ENCODE data around the gene PKP3.

Gene PKP3

DNA sequence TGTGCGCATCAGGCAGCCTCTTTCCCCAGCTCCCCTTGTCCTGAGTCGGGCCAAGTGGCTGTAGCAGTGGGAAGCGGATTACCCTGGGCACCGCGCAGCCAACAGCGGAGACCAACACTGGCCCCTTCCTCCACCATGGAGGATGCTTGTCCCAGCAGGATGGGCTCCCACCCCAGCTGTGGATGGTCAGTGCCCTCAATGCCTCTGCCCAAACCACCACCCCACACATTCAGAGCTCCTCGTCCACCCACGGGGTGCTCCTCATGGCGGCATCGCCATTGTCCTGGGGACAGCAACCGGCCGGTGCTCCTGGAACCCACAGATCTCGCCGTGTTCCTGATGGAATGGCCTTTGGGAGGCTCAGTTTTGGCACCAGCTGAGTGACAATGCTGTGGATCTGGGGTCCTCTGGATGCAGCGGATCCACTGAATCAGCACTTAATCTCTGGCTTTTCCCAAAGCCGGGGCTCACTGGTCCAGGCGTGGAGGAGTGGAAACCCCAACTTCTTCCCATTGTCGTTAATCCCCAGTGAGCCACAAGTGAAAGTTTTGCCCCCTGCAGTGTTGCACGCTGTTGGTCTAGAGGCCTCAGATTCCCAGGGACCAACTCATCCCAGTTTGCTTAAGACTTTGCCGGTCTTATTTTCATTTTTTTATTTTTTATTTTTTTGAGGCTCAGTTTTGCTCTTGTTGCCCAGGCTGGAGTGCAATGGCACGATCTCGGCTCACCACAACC, 28.9 kb upstream of the PKP3 start:
- Histone ChIP-seq H3K27ac (no peak overlapping the region), H3K4me3 (no peak overlapping the region)
- DNase-seq (ENCODE audit: low spot score) = no peak
- TF ChIP-seq, protein P1, sequence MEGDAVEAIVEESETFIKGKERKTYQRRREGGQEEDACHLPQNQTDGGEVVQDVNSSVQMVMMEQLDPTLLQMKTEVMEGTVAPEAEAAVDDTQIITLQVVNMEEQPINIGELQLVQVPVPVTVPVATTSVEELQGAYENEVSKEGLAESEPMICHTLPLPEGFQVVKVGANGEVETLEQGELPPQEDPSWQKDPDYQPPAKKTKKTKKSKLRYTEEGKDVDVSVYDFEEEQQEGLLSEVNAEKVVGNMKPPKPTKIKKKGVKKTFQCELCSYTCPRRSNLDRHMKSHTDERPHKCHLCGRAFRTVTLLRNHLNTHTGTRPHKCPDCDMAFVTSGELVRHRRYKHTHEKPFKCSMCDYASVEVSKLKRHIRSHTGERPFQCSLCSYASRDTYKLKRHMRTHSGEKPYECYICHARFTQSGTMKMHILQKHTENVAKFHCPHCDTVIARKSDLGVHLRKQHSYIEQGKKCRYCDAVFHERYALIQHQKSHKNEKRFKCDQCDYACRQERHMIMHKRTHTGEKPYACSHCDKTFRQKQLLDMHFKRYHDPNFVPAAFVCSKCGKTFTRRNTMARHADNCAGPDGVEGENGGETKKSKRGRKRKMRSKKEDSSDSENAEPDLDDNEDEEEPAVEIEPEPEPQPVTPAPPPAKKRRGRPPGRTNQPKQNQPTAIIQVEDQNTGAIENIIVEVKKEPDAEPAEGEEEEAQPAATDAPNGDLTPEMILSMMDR (IDR thresholded peaks at IDR 0.05) = no peak

DNA sequence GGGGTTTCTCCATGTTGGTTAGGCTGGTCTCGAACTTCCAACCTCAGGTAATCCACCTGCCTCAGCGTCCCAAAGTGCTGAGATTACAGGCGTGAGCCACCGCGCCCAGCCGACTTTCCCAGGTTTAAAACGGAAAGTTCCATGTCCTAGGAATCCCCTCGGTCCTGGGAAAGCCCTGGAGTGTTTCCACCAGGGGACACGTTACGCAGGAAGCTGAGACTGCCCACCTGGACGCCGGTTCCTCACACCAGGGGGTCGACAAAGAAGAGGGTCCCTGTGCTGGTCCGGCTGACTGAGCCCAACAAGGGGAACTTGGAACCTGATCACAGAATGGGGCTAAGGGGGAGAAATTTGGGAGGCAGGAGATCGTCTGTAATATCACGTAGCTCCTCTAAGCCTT, 28.2 kb upstream of the PKP3 start:
- Histone ChIP-seq H3K4me3 (no peak overlapping the region), H3K27ac (no peak overlapping the region)
- TF ChIP-seq, protein P1 (IDR thresholded peaks at IDR 0.05) = no peak
- no peak for DNase-seq (ENCODE audit: low spot score)

DNA sequence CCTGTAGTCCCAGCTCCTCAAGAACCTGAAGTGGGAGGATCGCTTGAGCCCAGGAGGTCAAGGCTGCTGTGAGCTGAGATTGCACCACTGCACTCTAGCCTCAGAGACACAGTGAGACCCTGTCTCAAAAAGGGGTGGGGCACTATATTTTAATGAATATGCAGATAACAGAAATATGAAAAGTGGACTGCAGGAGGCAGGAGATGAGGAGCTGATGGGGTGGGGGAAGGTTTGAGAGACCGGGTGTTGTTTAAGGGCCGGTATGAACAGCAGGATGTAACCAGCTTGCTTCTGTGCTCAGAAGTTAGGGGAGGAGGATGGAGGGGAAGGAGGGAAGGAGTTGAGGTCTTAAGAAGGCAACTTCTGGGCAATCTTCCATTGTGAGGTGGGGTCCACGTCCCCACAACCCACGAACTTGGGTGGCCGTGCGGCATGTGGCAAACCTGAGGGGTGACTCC, 26.0 kb upstream of the PKP3 start:
- no peak for DNase-seq (ENCODE audit: low spot score)
- Histone ChIP-seq H3K4me3 (no peak overlapping the region), H3K27ac (no peak overlapping the region)
- TF ChIP-seq, protein P1 (IDR thresholded peaks at IDR 0.05) = no peak

DNA sequence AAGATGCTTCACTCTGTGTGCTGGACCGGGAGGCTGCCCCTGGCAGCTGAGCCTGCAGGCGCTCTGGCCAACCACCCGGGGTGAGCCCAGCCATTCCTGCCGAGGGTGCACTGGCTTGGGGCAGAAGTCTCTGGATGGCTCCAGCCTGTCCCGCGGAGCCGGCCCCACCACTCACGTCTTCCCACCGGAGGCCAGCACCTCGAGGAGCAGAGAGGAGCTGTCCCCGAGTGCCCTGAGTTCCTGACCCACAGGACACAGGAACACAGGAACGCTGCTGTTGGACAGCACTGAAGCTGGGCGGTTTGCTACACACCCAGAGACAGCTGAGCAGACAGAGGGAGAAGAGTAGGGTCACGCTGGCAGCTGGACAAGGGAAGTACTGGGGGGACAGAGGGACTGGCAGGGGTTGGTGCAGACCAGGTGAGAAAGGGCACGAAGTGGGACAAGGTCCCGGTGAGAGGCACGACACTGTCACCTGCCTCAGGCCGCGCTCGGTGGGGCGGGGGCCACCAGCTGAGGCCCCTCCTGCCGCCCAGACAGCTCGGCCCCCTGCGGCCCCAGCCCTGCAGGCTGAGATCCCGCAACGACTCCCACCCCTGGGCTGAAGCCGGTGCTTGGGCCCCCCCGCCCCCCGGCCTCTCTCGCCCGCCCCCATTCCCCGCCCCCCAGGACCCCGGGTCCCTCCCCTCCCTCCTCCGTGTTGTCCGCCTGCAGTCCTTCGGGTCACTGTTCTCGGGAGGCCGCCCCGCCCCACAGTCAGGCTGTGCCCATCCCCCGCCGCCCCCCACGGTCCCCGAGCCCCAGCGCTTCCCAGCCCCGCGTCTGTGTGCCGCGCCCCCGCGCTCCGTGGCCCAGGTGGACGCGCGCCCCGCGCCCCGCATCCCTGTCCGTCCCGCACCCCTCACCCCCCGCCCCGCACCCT, 25.3 kb upstream of the PKP3 start:
- TF ChIP-seq, protein P1 (IDR thresholded peaks at IDR 0.05) = no peak
- DNase-seq (ENCODE audit: low spot score) = no peak
- H3K4me3 ChIP-seq = peak overlapping the region; percentile 63
- no peak overlapping the region for H3K27ac ChIP-seq

DNA sequence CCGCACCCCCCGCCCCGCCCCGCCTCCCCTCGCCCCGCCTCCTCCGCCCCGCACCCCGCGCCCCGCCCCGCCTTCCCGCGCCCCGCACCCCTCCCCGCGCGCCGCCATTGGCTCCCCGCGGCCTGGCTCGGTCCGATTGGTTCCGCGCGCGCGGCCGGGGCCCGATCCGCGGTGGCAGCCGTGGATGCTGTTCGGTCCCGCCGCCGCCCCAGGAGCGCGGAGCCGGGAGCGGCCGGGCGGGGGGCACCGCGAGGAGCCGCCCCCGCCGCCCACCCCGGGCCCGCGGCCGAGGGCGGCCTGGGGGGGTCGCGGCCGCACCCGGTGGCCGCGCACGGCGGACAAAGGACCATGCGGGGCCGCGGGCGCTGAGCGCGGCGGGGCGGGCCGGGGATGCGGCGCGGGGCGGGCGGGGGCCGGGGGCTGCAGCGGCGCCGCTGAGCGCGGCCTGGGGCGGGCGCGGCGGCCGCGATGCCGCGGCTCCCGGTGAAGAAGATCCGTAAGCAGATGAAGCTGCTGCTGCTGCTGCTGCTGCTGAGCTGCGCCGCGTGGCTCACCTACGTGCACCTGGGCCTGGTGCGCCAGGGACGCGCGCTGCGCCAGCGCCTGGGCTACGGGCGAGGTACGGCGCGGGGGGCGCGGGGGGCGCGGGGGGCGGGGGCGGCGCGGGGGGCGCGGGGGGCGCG, 24.5 kb upstream of the PKP3 start, which contains the start of gene B4GALNT4:
Gene B4GALNT4 (plus strand): TSS at position 164 of the 683 bp plus-strand sequence. CDS start 305 bp downstream, at position 469.
- TF ChIP-seq, protein P1 (IDR thresholded peaks at IDR 0.05) = no peak
- no peak within 1 kb of the TSS for H3K27ac ChIP-seq
- H3K4me3 ChIP-seq = peak within 1 kb of the TSS; percentile 63
- no peak for DNase-seq (ENCODE audit: low spot score)

DNA sequence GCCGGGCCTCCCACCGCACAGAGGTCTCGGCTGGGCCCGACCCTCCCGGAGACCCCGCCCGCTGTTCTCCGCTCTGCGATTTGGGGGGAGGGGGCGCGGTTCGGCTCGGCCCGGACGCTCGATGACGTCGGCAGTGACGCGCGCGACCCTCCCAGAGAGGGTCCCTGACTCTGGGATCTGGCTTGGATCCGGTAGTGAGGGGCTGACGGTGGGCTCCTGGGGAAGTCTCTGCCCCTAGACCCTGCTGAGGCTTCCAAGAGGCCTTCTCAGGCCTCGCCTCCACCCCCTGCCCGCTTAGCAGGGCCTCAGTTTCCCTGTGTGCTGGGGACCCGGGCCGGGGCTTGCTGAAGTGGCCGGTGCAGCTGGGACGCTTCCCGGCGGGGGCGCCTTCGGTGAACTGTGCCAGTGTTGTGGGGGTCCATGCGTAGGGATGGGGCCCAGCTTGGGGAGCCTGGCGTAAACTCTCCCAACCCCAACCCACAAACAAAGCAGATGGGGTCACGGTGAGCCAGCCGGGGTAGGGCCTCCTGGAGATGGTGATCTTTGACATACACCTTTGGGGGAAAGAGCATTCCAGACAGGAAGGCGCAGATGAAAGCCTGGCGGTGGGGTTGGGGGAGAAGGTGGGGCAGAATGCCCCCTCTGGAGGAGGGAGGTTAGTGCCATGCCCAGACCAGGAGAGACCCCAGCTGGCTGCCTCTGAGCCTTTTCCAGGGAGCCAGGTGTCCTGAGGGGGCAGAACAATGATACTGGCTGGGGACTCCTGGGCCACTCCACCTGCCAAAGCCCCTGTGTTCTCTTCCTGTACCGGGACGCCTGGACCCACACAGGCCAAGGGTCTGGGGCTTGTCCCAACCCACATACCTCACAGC, 23.7 kb upstream of the PKP3 start:
- TF ChIP-seq, protein P1 (IDR thresholded peaks at IDR 0.05) = no peak
- H3K4me3 ChIP-seq = no peak overlapping the region
- DNase-seq (ENCODE audit: low spot score) = no peak
- H3K27ac ChIP-seq = no peak overlapping the region
